ENCODE results near the gene ZNF189. TPM values are rescaled to one million over a fixed set of nuclear protein-coding genes. Genes with fewer than 3 reads are reported as not detected.

ZNF189 gene
- total RNA-seq, 1 donor from 2014 or later, result 14.2 TPM

DNA sequence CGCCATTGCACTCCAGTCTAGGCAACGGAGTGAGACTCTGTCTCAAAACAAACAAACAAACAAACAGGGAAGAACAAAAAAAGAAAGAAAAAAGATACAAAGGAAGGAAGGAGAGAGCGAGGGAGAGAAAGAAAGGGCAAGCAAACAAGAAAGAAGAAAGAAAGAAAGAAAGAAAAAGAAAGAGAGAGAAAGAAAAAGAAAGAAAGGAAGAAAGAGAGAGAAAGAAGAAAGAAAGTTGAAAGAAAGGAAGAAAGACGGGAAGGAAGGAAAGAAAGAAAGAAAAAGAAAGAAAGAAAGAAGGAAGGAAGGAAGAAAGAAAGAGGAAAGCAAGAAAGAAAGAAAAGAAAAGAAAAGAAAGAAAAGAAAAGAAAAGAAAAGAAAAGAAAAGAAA is 50.0 kb downstream of the ZNF189 start:
- intact Hi-C loops (cut with micrococcal nuclease), result loop anchor here (1.0 to 2.0 kb wide), 2 partner anchors 49 to 82 kb away; no protein-coding TSS in a partner anchor

- intact Hi-C loops (cut with micrococcal nuclease), result loop anchor here (1.0 to 2.0 kb wide), 2 partner anchors 50 to 82 kb away; no protein-coding TSS in a partner anchor
Observed at GRCh38 chr9:101449071-101449721, 50.5 kb downstream of the ZNF189 start.

GRCh38 chr9:101450931-101451330 is 52.3 kb downstream of the ZNF189 start:
- intact Hi-C loops (cut with micrococcal nuclease), result no loop called here

DNA sequence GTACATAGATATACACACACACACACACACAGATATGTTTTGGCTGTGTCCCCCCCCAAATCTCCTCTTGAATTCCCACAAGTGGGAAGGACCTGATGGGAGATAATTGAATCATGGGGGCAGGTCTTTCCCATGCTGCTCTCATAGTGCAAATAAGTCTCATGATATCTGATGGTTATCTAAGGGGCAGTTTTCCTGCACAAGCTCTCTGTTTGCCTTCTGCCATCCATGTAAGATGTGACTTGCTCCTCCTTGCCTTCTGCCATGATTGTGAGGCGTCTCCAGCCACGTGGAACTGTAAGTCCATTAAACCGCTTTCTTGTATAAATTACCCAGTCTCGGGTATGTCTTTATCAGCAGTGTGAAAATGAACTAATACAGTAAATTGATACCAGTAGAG is 52.8 kb downstream of the ZNF189 start:
- intact Hi-C loops (cut with micrococcal nuclease), result no loop called here

DNA sequence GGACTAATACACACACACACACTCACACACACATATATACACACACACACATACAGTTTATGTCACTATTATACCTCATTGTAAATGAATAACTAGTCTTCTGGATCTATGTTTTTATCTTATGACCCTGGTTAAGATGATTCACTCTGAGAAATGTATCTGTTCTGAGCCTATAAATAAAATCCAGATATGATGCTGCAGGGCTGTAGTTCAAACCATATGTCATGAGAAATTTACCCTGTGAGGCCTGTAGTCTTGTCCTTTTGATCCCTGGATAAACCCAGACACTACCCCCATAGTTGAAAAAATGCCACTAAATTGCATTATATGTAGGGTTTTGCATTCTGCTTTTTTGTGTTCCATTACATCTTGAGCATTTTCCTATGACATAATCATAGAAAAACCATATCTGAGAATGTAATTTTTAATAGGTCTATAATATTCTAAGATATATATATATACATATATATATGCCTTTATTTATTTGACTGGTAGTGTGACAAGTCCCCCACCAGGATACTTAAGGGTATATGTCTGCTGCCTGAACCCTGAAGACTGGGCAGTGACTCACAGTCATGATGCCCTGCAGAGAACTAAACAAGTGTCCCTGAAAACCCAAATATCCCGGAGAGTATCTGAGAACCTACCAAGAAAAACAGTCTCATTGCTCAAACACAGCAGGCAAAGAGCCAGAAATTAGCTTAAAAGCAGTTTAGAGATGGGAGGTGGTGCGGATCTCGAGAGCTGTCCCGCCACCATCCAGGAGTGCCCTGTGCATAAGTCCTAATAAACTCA is 55.3 kb downstream of the ZNF189 start:
- intact Hi-C loops (cut with micrococcal nuclease), result no loop called here

GRCh38 chr9:101455656-101456240 is 57.1 kb downstream of the ZNF189 start:
- intact Hi-C loops (cut with micrococcal nuclease), result no loop called here

DNA sequence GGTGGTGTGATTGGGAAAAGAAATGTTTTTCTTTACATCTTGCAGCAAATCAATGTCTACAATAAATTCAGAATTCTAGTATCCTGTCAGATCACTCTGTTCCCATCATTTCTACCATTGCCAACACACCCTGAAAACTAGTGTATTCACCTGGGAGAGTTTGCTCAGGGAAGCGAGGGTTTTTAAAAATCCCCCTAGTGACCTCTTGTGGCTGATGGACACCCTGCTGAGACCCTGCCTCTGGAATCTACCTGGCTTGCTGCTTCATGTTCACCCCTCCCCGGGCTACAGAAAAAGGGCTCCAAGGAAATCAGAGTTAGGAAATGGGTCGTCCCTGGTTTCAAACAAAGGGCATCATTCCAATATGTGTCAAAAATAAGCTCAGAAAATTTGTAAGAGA is 58.4 kb downstream of the ZNF189 start:
- intact Hi-C loops (cut with micrococcal nuclease), result no loop called here

DNA sequence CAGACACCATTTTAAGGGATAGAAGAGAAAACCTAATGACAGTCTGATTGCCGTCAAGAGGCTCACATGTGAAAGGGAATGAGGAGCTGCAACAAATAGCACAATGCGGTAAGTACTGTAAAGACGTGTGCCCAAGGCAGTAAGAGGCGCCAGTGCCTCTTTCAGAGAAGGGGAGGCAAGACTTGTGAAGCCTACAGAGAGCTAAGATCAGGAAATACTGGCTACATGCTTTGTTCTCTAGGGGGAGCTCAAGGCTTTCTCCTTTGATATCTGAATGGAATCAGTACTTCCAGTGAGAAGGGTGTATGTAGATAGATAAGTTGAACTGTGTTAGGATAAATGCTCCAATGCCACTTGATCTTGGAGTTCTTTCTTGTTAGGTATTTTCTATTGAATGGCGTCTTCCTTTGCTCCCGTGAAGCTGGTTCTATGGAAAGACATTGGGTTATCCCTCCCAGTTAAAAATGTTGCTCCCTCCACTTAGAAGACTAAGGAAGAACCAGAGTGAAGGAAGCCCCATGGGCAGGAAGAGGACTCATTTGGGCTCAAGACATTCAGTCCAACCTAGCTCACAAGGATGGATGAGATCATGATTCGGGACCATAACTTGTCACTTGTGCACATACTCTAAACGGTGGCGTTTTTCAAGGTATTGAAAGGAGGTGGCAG is 60.4 kb downstream of the ZNF189 start:
- intact Hi-C loops (cut with micrococcal nuclease), result loop anchor here (1.0 to 2.0 kb wide), 3 partner anchors 60 to 108 kb away; partner anchors contain the start of genes MRPL50 and ZNF189

Other genes starting within 250 kb of the ZNF189 start
- 0.07 TPM in 1 of 2 replicates, not detected in the other for gene BAAT, start 13.8 kb upstream of the ZNF189 start, total RNA-seq
- 10.7 and 10.8 TPM in 2 replicates for gene MRPL50, start 233 bp upstream of the ZNF189 start, total RNA-seq
- not detected in 2 replicates for gene ALDOB, start 36.9 kb downstream of the ZNF189 start, total RNA-seq
- 40.4 and 45.1 TPM in 2 replicates for gene RNF20, start 135.0 kb downstream of the ZNF189 start, total RNA-seq
- not detected in 2 replicates for gene PPP3R2, start 196.1 kb downstream of the ZNF189 start, total RNA-seq